ENCODE data around the gene CELF3.

CELF3 gene

DNA sequence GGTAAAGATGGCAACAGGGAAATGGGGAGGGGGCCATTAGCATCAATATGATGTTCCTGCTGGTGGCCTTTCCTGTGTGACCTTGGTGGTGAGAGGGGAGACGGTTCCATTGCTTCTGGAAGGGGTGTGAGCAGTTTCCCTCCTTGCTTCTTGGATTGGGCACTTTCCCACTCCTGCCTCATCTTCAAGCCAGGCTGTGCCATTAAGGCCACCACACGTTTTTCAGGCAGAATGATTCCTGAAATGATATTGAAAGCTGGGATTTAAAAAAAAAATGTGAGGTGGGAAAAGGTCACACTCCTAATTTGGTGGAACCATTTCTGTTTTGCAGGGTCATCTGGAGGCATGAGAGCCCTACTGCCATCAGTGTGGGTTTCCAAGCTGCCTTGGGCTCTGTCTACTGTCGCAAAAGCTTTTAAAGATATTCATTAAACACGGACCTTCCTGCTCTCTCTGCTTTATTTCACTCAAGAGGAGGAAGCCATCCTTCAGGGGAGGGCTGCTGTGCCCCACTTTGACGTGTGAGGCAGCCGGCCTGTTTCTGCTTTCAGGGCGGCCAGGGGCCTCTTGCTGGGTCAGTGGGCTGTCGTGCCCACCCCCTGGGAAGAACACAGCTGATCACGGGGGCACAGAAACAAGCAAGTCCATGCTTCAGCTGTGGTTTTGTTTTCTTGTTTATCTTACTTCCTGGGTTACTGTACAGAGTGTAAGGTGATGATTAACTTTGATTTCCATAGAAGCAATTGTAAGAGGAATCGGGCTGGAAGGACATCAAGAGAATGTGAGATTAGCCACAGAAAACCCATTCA, 12.8 kb upstream of the CELF3 start:
- no peaks in the 10 kb centered on the region for H3K36me3 Mint-ChIP-seq (ENCODE audit: low read depth)
- no peak overlapping the region for H3K27ac Mint-ChIP-seq
- H3K9me3 Mint-ChIP-seq, result no peaks in the 10 kb centered on the region
- H3K27me3 Mint-ChIP-seq, result peaks cover 56% of the 10 kb centered on the region
- no peaks in the 10 kb centered on the region for H3K4me1 Mint-ChIP-seq (ENCODE audit: low read depth)
- H3K4me3 Mint-ChIP-seq, result no peak overlapping the region

DNA sequence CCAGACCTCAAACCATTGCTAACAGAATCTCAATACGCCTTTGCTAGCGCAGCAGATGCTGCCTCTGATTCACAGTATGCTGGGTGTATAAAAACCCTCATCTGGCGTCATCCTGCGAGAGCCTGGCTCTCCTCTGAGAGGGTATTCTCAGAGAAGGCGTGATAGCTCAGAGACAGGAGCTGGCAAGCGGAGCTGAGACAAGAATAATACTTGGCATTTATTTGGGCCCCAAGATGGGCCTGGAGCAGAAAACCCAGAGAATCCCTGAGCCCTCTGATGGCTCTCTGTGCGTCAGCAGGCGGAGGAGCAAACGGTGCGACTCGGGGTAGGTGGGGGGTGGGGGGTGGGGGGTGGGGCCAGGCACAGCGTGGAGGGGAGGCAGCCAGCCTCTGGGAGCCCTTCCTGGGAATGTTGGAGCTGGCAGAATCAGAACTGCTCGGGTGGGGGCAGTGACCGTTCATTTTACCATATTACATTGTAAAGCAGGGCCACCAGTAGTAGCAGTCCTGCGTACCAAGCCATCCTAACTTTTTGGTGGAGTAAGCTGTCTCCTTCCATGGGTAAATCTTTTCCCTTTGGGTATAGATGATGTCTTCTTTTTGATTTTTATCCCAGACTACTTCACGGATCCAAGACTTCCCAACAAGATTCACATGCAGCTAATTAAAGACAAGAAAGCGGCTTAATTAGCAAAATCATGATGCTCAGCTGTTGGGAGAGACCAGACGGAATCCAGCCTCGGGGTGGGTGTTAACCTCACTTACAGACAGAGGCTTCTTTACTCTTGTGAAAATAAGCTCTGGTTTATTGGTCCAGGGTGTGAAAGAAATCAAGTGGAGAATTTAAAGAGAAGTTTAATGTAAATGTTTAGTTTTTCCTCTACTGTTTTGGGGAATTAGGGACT, 11.8 kb upstream of the CELF3 start:
- Mint-ChIP-seq H3K4me1 (ENCODE audit: low read depth) (no peaks in the 10 kb centered on the region), H3K9me3 (no peaks in the 10 kb centered on the region), H3K36me3 (ENCODE audit: low read depth) (no peaks in the 10 kb centered on the region), H3K4me3 (no peak overlapping the region), H3K27me3 (peaks cover 65% of the 10 kb centered on the region), H3K27ac (no peak overlapping the region)

DNA sequence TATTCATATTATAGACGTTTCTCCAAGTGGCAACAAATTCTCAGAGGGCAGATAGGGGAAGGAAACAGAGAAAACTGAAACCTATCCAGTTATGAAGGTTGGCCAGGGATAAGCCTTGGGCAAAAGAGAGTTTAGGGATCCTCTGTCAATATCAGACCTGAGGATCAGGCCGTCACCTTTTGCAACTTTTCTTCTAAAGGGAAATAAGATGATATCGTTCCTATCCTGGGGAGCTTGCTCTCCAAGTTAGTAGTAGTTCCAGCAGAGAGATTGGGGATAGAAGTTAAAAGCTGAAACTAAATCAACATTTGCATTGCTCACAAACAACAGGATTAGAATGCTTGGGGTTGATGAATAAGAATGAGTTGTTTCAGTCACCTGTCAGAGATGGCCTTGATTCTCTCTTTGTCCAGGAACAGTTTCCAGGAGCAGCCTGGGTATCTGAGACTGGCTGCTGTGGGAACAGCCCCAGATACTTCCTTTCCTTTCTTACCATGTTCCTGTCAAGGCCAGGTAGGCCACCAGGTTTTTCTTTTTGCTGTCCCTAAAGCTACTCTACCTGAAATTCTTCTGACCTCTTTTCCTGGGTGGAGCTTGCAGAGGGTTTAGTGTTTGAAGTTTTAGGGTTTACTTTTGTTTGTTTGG, 7.2 kb upstream of the CELF3 start:
- Mint-ChIP-seq H3K9me3 (no peaks in the 10 kb centered on the region), H3K4me1 (ENCODE audit: low read depth) (peaks cover 24% of the 10 kb centered on the region), H3K27ac (no peak overlapping the region), H3K4me3 (no peak overlapping the region), H3K27me3 (peaks cover 77% of the 10 kb centered on the region), H3K36me3 (ENCODE audit: low read depth) (no peaks in the 10 kb centered on the region)

DNA sequence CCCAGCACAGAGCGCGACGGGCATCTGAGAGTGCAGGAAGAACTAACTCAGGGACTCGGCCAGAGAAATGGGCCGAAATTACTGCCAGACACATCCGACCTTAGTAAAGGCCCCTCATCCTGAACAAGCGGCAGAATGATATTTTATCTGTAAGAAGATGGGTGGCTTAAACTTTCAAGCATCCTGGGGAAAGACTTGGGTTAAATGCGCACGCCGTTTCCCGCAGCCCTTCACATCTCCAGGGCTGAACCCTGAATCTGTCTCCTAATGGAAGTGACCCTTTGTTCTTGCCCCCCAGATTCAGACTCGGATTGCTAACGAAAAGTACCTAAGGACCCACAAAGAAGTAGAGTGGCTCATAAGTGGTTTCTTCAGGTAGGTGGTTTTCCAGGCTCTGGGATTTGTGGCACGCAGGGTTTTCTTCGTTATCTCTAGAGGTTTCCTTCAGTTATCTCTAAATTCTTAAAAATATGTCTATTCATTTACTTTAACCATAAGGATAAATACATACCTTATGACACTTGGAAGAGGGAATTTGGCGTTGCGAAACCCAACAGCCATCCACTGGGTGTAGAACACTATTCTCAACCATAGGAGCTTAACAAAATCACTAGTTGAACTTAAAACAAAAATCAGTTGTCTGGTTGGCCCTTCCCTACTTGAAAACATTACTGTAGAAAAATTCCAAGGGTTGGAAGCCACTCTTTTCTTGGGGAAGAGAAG, 5.3 kb upstream of the CELF3 start:
- Mint-ChIP-seq H3K9me3 (no peaks in the 10 kb centered on the region), H3K4me3 (peak overlapping the region; percentile 68), H3K27ac (no peak overlapping the region), H3K27me3 (peaks cover 81% of the 10 kb centered on the region), H3K4me1 (ENCODE audit: low read depth) (peaks cover 27% of the 10 kb centered on the region), H3K36me3 (ENCODE audit: low read depth) (no peaks in the 10 kb centered on the region)

DNA sequence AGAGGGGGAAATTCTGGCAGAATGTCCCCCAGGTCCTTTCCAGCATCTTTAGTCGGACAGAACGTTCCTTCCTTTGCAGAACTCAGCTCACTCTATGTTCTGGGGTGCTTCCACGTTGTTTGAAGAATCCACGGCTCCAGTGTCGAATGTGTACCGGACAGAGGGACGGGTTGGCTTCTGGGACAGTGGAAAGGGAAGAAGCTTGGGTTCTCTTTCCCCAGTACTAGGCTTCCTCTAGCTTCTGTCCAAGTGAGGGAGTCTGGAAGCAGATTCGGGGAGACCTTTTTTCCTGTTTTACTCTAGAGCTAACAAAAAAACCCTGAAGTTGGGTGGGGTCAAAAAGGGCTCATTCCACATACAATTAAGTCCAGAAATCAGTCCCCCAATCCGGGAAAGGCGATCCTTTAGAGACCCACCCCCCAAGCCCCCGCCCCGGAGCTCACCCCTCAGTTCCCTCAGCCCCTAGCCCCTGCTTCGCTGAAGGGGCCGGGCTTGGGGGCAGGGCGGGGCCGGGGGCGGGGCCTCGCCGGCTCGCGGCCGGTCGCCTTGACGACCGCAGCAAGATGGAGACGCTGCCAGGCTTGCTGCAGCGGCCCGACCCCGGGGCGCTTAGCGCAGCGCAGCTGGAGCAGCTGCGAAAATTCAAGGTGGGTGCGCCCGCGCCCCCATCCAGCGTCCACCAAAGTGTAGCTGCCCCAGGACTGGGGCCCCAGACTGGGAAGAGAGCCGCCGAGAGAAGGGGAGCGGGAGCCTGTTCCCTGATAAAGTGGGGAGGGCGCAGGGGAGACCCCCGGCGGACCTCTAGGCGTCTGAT, 4.6 kb upstream of the CELF3 start, which contains the start of gene RIIAD1:
TSS of gene RIIAD1 (plus strand) at position 549 of the 814 bp plus-strand sequence. CDS start at position 564, 15 bp downstream.
- no peaks in the 10 kb centered on the region for H3K36me3 Mint-ChIP-seq (ENCODE audit: low read depth)
- H3K27ac Mint-ChIP-seq, result no peak within 1 kb of the TSS
- H3K27me3 Mint-ChIP-seq, result peaks cover 78% of the 10 kb centered on the region
- H3K9me3 Mint-ChIP-seq, result no peaks in the 10 kb centered on the region
- peak within 1 kb of the TSS; percentile 75 for H3K4me3 Mint-ChIP-seq
- H3K4me1 Mint-ChIP-seq (ENCODE audit: low read depth), result peaks cover 29% of the 10 kb centered on the region

DNA sequence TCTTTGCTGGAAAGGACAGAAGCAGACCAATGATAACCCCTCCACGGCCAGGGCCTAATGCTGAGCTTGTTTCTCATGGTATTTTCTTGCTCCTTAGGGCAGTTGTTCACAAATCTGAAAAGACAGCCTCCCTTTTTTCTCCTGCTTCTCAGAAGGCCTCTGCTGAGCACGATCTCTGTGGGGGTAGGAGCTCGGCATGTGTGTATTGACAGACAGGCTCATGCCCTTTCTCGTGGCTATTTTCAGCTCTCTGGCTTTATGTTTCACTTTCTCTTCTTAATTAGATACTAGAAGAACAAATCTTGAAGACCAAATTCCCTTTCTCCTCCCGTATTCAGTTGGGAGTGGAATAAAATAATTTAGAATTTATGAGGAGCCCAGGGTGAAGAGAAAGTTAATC, 4.0 kb upstream of the CELF3 start:
- Mint-ChIP-seq H3K27ac (no peak overlapping the region), H3K36me3 (ENCODE audit: low read depth) (no peaks in the 10 kb centered on the region), H3K9me3 (no peaks in the 10 kb centered on the region), H3K4me1 (ENCODE audit: low read depth) (peaks cover 29% of the 10 kb centered on the region), H3K27me3 (peaks cover 78% of the 10 kb centered on the region), H3K4me3 (peak overlapping the region; percentile 75)

DNA sequence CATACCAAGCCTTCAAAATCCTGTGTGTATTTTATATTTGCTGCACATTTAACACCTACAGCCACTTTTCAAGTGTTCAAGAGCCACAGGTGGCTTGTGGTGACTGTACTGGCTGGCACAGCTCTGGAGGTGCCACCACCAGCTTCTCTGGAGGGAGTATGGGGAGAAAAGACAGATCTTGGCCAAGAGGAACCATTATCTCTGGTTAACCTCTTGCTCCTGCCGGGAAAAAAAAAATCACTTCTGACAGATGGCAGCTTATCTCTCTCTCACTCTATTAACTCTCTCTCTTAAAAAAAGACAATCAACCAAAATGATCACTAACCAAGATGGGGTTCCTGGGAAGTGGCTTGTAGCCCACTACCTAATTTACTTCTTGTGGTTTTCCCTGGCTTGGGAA, 3.5 kb upstream of the CELF3 start:
- Mint-ChIP-seq H3K4me1 (ENCODE audit: low read depth) (peaks cover 29% of the 10 kb centered on the region), H3K27ac (no peak overlapping the region), H3K36me3 (ENCODE audit: low read depth) (no peaks in the 10 kb centered on the region), H3K9me3 (no peaks in the 10 kb centered on the region), H3K27me3 (peaks cover 78% of the 10 kb centered on the region), H3K4me3 (peak overlapping the region; percentile 75)

DNA sequence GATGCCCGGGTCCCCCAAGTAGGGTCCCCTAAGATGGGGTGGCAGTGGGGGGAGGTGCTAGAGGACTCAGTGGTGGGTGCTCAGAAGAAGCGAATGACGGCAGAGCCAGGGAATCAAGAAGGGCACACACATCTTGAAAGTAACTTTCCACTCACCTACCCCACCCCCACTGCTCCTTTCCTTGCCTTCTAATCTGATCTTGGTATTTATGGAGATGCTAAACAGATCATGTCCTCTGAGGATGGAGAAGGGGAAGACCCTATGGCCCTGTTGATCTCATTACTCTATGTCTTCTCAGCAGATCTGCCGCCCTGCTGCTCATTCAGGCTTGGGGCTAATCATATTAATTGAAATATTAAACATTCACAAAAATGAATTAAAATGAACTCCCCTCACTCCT, 2.1 kb upstream of the CELF3 start:
- Mint-ChIP-seq H3K36me3 (ENCODE audit: low read depth) (no peaks in the 10 kb centered on the region), H3K4me3 (no peak overlapping the region), H3K4me1 (ENCODE audit: low read depth) (peaks cover 29% of the 10 kb centered on the region), H3K27ac (no peak overlapping the region), H3K27me3 (peaks cover 75% of the 10 kb centered on the region), H3K9me3 (no peaks in the 10 kb centered on the region)

DNA sequence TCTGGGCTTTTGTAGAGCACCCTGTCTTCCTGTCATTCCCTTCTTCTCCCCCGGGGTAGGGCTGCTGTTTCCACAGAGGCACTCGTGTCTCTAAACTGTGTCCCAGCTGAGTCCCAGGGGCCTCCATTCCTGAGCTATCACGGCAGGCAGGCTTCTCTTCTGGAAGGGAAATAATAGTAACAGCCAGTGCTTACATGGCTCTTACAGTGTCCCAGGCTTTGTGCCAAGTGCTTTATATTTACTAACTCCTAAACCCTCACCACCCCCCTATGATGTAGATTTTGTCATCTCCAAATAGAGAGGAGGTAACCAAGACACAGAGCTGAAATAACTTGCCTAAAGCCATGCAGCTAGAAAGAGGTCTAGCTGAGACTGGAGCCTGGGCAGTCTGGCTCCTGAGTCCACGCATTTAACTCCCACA, 1.4 kb upstream of the CELF3 start:
- Mint-ChIP-seq H3K36me3 (ENCODE audit: low read depth) (no peaks in the 10 kb centered on the region), H3K4me1 (ENCODE audit: low read depth) (peaks cover 29% of the 10 kb centered on the region), H3K9me3 (no peaks in the 10 kb centered on the region), H3K27me3 (peaks cover 70% of the 10 kb centered on the region), H3K4me3 (no peak overlapping the region), H3K27ac (no peak overlapping the region)

DNA sequence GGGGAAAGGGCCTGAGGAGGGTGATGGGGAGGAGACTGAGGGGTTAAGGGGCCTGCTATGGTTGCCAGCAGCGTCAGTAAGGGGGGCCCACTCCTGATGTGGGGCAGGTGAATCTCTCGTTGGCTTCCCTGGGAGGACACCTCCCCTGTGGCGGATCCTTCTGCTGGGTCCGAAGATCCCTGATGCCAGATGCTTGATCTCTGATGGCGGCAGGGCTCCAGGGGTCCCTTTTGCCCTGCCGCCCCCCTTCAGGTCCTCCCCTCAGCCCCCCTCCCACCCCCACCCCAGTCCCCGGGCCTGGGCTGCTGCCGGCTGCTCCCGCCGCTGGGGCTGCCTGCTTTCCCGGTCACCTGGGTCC, 219 bp downstream of the CELF3 start:
- Mint-ChIP-seq H3K4me1 (ENCODE audit: low read depth) (peaks cover 16% of the 10 kb centered on the region), H3K36me3 (ENCODE audit: low read depth) (no peaks in the 10 kb centered on the region), H3K4me3 (no peak overlapping the region), H3K27ac (no peak overlapping the region), H3K27me3 (peaks cover 56% of the 10 kb centered on the region), H3K9me3 (no peaks in the 10 kb centered on the region)

DNA sequence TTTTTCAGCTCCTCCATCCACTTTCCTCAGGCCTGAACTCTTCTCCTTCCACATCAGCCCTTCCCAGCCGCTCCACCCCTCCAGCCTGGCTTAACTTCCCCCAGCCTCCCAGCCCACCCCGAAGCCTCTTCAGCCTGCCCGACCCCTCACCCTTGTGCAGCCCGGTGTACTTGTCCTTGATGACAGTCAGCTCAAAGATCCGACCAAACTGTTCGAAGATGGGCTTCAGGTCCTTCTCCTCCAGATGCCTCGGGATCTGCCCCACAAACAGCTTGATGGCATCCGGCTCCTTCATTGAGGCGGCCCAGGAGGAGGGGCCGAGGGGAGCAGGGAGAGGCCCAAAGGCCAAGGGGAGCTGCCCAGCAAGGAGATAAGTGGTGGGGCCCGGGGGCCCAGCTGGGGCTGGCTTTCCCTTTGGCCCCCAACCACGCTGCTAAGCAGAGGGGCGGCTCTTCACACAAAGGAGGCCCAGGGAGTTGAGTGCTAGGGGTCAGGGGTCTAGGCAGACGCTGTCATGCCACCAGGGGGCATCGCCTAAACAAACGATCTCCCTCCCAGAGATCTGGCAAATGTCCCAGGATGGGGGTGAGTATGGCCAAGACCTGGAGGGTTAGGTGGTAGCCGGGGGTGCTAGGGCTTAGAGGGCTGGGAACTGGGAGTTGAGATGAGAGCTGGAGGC, 738 bp downstream of the CELF3 start:
- no peaks in the 10 kb centered on the region for H3K9me3 Mint-ChIP-seq
- H3K4me1 Mint-ChIP-seq (ENCODE audit: low read depth), result peaks cover 14% of the 10 kb centered on the region
- peaks cover 55% of the 10 kb centered on the region for H3K27me3 Mint-ChIP-seq
- no peak overlapping the region for H3K4me3 Mint-ChIP-seq
- no peaks in the 10 kb centered on the region for H3K36me3 Mint-ChIP-seq (ENCODE audit: low read depth)
- H3K27ac Mint-ChIP-seq, result no peak overlapping the region

DNA sequence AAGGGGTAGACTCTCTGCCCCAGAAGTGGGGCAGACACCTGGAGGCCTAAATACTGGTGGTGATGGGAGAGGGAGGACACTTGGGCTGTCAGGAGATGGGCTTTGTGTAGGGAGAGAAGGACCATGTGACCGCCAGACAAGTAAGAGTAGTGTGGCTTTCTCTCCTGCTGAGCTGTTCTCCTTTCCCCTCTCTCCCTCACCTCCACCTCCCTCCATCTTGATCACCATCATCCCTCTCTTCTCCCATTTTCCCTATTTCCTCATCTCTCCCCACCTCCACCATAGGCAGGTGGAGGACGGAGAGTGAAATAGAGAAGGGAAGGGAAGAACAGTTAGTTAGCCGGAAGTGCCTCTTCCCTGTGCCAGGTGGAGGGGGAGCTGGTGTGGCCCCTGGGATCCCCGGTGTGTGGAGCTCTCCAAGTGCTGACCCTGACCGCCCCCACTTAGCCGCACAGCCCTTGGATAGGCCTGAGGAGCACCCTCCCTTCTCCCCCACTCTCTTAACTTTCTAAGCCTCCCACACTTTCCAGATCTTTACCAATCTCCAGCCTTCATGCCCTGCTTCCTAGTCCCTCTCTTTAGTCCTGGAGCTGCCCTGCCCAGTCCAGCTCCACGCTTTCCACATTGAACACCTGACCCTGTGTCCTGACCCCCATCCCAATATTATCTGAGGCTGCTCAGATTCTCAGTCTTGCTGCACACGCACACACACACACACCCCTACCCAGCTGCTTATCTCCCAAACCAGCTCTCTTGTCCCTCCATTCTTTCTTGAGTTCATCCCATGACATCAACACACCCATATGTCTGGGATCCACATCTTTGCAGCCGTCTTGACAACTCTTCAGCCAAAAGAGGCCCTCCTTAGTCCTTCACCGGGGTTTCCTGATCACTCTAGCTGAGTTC, 1.5 kb downstream of the CELF3 start:
- Mint-ChIP-seq H3K27ac (no peak overlapping the region), H3K36me3 (ENCODE audit: low read depth) (no peaks in the 10 kb centered on the region), H3K4me1 (ENCODE audit: low read depth) (peaks cover 6% of the 10 kb centered on the region), H3K9me3 (no peaks in the 10 kb centered on the region), H3K27me3 (peaks cover 47% of the 10 kb centered on the region), H3K4me3 (no peak overlapping the region)

DNA sequence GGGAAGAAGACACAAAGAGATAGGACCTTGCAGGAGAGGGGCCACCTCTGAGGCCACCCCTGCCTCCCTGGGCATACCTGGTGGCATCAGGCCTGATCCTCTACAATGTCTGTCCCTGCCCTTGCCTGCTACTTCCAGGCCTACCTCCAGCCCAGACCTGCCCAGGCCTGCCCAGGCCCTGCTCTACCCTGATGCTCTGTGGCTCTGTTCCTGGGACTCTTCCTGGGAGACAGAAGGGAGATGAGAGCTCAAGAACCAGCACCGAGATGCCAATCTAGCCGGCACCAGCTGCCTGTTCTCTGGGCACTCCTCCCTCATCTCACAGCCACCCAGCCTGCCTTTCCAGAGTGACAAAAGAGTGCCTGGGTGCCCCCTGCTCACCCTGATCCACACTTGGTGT, 2.7 kb downstream of the CELF3 start:
- H3K27me3 Mint-ChIP-seq, result peaks cover 38% of the 10 kb centered on the region
- H3K36me3 Mint-ChIP-seq (ENCODE audit: low read depth), result no peaks in the 10 kb centered on the region
- no peak overlapping the region for H3K4me3 Mint-ChIP-seq
- H3K9me3 Mint-ChIP-seq, result no peaks in the 10 kb centered on the region
- H3K4me1 Mint-ChIP-seq (ENCODE audit: low read depth), result peaks cover 5% of the 10 kb centered on the region
- H3K27ac Mint-ChIP-seq, result no peak overlapping the region

Measured in stimulated activated naive CD8-positive, alpha-beta T cell treated with anti-CD3 and anti-CD28 coated beads, Interleukin-15, Interleukin-2, amounts not matched to agents 100 ng/mL and 50 ng/mL, for 24 hours (primary cell).